A549 treated with CpdA at 1 μM for 4 hours (cell line): ENCODE results near the gene TPO. TPM values are rescaled to one million over a fixed set of nuclear protein-coding genes. Genes with fewer than 3 reads are reported as not detected.

ENCODE experiments used
- total RNA-seq: library from RNA; stranded (reverse); fragments of 200-300 nt; extraction: Qiagen RNA extraction; gene quantifications from 5 replicates; pipeline ENCODE4 v1.2.3, GENCODE V29; 2022; ENCODE audit warnings: low read depth

TPO gene
- total RNA-seq: 0.07 to 0.18 TPM (median 0.13 TPM) in 4 of 5 replicates, not detected in the other

DNA sequence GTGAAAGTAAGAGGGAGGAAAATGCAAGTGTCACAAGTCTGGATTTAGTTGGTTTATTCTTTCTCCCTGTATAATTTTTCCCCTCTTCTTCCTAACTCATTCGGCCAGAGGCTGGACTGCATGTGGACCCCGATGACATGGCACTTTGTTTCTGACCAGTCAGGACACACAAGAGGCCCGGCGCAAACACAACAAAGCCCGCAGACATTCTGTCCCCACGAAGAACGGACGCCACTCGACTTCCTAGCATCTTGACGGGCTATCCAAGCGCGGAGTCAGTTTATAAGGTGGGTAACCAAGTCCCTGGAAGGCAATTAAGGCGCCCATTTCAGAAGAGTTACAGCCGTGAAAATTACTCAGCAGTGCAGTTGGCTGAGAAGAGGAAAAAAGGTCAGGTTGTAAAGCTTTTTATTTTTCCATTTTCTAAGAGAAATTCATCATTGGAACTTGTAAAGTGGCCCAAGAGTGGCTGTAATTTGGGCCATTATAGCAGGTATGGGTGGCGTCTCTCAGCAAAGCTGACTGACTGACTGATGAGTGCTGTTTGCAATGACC, at the start of gene TPO:
Gene TPO (plus strand): TSS at position 308 of the 555 bp plus-strand sequence. CDS start 946 bp downstream, outside the sequence.

